ENCODE data around the gene IL3. TPM values are rescaled to one million over a fixed set of nuclear protein-coding genes. Genes with fewer than 3 reads are reported as not detected.
"Not testable (repeated sequence)": the region's sequence is repeated elsewhere in the genome, so short reads cannot be mapped to it uniquely, and the experiment has no call there.

The IL3 gene
- total RNA-seq, 2 donors from 2014 or later: 9.7 TPM; not detected in 1

DNA sequence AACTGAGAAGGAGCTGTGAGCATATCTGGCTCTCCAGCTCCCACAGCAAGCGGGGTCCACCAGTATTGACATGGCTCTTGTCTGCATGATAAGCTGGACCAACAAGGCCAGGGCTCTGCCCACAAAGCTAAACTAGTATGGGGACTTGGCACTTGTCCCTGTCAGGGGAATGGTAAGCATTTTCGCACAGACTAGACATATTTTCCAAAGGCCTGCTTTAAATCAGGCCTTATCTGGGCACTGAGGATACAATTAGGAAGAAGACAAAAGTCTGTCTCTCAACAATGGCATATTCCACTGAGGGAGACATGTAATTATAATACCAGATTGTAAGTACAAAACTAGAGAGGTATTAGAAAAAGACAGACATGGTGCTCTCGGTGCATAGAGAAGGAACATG lies 45.2 kb downstream of the IL3 start:
- no peaks in the 10 kb centered on the region for H3K9me3 Mint-ChIP-seq
- no peak for ATAC-seq
- no peak overlapping the region for H3K27ac Mint-ChIP-seq

DNA sequence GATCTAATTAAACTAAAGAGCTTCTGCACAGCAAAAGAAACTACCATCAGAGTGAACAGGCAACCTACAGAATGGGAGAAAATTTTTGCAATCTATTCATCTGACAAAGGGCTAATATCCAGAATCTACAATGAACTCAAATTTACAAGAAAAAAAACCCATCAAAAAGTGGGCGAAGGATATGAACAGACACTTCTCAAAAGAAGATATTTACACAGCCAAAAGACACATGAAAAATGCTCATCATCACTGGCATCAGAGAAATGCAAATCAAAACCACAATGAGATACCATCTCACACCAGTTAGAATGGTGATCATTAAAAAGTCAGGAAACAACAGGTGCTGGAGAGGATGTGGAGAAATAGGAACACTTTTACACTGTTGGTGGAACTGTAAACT lies 48.0 kb downstream of the IL3 start:
- not testable (repeated sequence) for H3K27ac Mint-ChIP-seq

More for the DNA sequence above, 45.2 kb downstream of the IL3 start:
- no peak for DNase-seq (ENCODE audit: low spot score in 2 of 2)
- H3K36me3 Mint-ChIP-seq: peaks cover 0 to 5% of the 10 kb centered on the region in 2 donors

DNA sequence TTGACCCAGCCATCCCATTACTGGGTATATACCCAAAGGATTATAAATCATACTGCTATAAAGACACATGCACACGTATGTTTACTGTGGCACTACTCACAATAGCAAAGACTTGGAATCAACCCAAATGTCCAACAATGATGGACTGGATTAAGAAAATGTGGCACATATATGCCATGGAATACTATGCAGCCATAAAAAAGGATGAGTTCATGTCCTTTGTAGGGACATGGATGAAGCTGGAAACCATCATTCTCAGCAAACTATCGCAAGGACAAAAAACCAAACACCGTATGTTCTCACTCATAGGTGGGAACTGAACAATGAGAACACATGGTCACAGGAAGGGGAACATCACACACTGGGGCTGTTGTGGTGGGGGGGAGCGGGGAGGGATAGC lies 48.5 kb downstream of the IL3 start:
- H3K27ac Mint-ChIP-seq; H3K9me3 Mint-ChIP-seq; DNase-seq (ENCODE audit: low spot score in 2 of 2); ATAC-seq: not testable (repeated sequence)
- H3K36me3 Mint-ChIP-seq: peaks cover 10 to 18% of the 10 kb centered on the region in 2 donors

More for the DNA sequence above, 48.0 kb downstream of the IL3 start:
- ATAC-seq; H3K9me3 Mint-ChIP-seq; DNase-seq (ENCODE audit: low spot score in 2 of 2): not testable (repeated sequence)
- peaks cover 10 to 18% of the 10 kb centered on the region in 2 donors for H3K36me3 Mint-ChIP-seq

DNA sequence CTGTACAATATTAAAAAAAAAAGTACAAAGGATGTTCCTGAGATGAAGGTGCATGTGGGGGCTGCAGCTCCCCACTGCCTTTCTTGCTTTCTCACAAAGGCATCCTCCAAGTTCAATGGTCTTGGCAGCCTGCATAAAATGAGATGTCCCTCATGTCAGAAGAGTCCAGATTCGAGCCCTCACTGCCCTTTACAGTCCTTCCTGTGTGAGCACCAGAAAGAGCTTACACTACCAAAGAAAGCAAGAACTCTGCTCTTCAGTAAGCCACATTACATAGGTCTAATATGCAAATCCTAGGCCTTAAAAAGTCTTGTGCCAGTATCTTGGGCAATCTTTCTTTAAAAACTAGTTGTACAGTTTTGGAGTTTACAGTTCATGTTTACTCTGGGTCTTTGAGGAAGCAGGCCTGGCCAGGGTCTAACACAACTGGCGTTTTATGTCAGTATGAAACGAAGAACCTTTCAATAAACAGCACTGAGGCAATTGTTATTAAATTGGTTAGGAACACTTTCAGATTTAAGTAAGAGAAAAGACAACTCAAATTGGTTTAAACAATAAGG lies 49.1 kb downstream of the IL3 start:
- Mint-ChIP-seq H3K36me3 (peaks cover 10 to 18% of the 10 kb centered on the region in 2 donors), H3K27ac (no peak overlapping the region), H3K9me3 (peaks cover 0 to 6% of the 10 kb centered on the region in 2 donors)
- ATAC-seq (no peak), DNase-seq (ENCODE audit: low spot score in 2 of 2) (no peak)

DNA sequence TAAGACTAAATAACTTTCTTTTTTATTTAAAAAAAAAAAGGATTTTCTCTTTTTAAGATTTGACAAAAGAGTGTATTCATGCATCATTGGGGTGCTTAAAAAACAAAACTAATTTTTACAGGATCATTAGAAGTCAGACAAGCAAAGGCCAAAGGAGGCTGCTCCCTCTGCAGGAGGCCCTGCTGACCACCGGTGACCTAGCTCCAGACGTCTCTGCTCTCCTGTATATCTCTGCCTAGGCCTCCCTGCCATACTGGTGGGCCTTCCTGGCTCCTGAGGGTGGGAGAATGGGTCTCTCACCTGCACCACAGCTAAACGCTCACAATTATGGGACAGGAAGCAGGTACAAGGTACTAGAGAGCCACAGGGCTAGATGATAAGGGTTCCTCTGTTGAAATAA lies 49.7 kb downstream of the IL3 start:
- no peak overlapping the region for H3K27ac Mint-ChIP-seq
- ATAC-seq (no peak), DNase-seq (ENCODE audit: low spot score in 2 of 2) (no peak)
- H3K9me3 Mint-ChIP-seq: peaks cover 0 to 6% of the 10 kb centered on the region in 2 donors
- H3K36me3 Mint-ChIP-seq: peaks cover 10 to 18% of the 10 kb centered on the region in 2 donors

DNA sequence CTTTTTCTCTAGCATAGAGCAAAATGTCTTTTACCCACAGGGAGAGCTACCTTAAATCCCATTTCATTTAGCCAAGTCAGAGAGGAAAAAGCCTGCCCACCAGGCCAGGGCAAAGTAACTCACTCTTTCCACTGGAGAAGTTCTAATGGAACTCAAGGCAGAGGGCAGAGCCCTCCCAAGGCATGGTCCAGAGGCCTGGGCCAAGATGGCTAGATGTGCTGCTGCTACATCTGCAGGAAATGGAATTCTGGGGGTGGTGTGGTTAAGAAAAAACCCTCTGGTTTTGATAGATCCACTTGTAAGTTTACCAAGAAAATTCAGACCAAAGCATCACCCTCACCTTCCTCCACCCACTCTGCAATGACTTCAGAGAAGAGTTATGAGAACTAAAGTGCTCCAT lies 50.5 kb downstream of the IL3 start:
- peaks cover 10 to 12% of the 10 kb centered on the region in 2 donors for H3K36me3 Mint-ChIP-seq
- DNase-seq (ENCODE audit: low spot score in 2 of 2): no peak

DNA sequence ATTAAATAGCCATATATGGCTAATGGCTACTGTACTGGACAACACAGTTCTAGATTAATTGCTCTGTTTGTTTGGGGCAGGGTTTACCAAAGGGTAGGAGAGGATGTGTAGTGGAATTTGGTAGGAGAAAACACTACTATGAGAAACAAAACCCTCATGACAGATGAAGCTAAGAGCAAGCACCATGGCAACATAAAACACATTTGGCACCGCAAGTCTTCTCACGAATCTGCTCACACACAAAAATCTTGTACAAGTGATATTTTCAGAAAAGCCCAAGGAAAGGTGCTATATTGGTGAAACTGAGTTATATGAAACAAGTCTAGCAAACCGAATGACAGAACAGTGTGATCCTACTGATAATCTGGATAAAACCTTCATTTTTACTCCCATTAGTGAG lies 51.7 kb downstream of the IL3 start:
- peaks cover 10 to 12% of the 10 kb centered on the region in 2 donors for H3K36me3 Mint-ChIP-seq
- ATAC-seq (no peak), DNase-seq (ENCODE audit: low spot score in 2 of 2) (no peak)
- H3K27ac Mint-ChIP-seq: no peak overlapping the region
- H3K9me3 Mint-ChIP-seq: peaks cover 0 to 6% of the 10 kb centered on the region in 2 donors

More for the DNA sequence above, 50.5 kb downstream of the IL3 start:
- Mint-ChIP-seq H3K9me3 (peaks cover 0 to 6% of the 10 kb centered on the region in 2 donors), H3K27ac (peak overlapping the region in 1 of 2 donors; percentile 67)
- ATAC-seq: peak; percentile 52 to 68

Other genes starting within 250 kb of the IL3 start
- not detected for gene MEIKIN, start 115.0 kb upstream of the IL3 start, total RNA-seq
- 1 to 10 TPM; 1.8 to 3.5 TPM for gene ACSL6, start 49.0 kb upstream of the IL3 start, total RNA-seq
- 10 to 100 TPM in 1 of 2 donors, 1 to 10 TPM in 1; 8.4 to 39.7 TPM for gene CSF2, start 13.1 kb downstream of the IL3 start, total RNA-seq
- 10 to 100 TPM in 1 of 2 donors, under 1 TPM in 1; 0.91 to 21.6 TPM for gene P4HA2, start 167.2 kb downstream of the IL3 start, total RNA-seq
- gene PDLIM4, start 197.0 kb downstream of the IL3 start, total RNA-seq: not detected
- gene SLC22A4, start 233.7 kb downstream of the IL3 start, total RNA-seq: 1 to 10 TPM; 1.5 to 1.9 TPM

All from activated naive CD4-positive, alpha-beta T cell treated with anti-CD3 and anti-CD28 coated beads, Interleukin-2, amount 50 U/mL, for 72 hours (primary cell).